Measurements from ENCODE around the gene TTR. TPM values are rescaled to one million over a fixed set of nuclear protein-coding genes. Genes with fewer than 3 reads are reported as not detected.
A peak's percentile ranks its signal among the peaks of the same experiment; 100 is the strongest.

Gene TTR
- total RNA-seq, 4 donors from 2014 or later = not detected

- no peak for ATAC-seq
- Histone ChIP-seq H3K27me3 (peaks cover 3% of the 10 kb centered on the region), H3K9me3 (no peaks in the 10 kb centered on the region), H3K4me1 (no peaks in the 10 kb centered on the region), H3K36me3 (no peaks in the 10 kb centered on the region), H3K4me3 (no peak overlapping the region), H3K27ac (no peak overlapping the region)
- TF ChIP-seq CTCF (IDR thresholded peaks at IDR 0.05) (no peak), POLR2AphosphoS5 (IDR thresholded peaks at IDR 0.05) (no peak), EP300 (IDR thresholded peaks at IDR 0.05) (no peak), POLR2A (IDR thresholded peaks at IDR 0.05) (no peak)
These were observed 11.6 kb downstream of the TTR start for GRCh38 chr18:31603315-31603714.

- 72 to 89% methylated on average over 2 of the region's 2 CpGs for WGBS, 2 donors (ENCODE audit: low coverage in 1 of 2)
- H3K4me1 ChIP-seq = no peaks in the 10 kb centered on the region
These were observed 14.6 kb downstream of the TTR start for GRCh38 chr18:31606265-31606664.

GRCh38 chr18:31607384-31607783, 15.7 kb downstream of the TTR start:
- Histone ChIP-seq H3K27ac (no peak overlapping the region), H3K4me3 (no peak overlapping the region), H3K27me3 (peaks cover 3% of the 10 kb centered on the region), H3K4me1 (no peaks in the 10 kb centered on the region), H3K9me3 (no peaks in the 10 kb centered on the region), H3K36me3 (no peaks in the 10 kb centered on the region)
- 47 to 58% methylated on average over 4 to 5 of the region's 5 CpGs for WGBS, 2 donors (ENCODE audit: low coverage in 1 of 2)
- no peak for TF ChIP-seq CTCF (IDR thresholded peaks at IDR 0.05)
- TF ChIP-seq POLR2A (IDR thresholded peaks at IDR 0.05) = no peak
- TF ChIP-seq POLR2AphosphoS5 (IDR thresholded peaks at IDR 0.05) = no peak
- no peak for TF ChIP-seq EP300 (IDR thresholded peaks at IDR 0.05)
- ATAC-seq = no peak

More at GRCh38 chr18:31606265-31606664, 14.6 kb downstream of the TTR start:
- Histone ChIP-seq H3K27me3 (peaks cover 3% of the 10 kb centered on the region), H3K36me3 (no peaks in the 10 kb centered on the region), H3K4me3 (no peak overlapping the region), H3K9me3 (no peaks in the 10 kb centered on the region), H3K27ac (no peak overlapping the region)
- ATAC-seq = no peak
- TF ChIP-seq CTCF (IDR thresholded peaks at IDR 0.05) = no peak
- no peak for TF ChIP-seq POLR2A (IDR thresholded peaks at IDR 0.05)
- TF ChIP-seq POLR2AphosphoS5 (IDR thresholded peaks at IDR 0.05) = no peak
- no peak for TF ChIP-seq EP300 (IDR thresholded peaks at IDR 0.05)

GRCh38 chr18:31609886-31610285, 18.2 kb downstream of the TTR start:
- 68 to 69% methylated on average over 2 of the region's 2 CpGs for WGBS, 2 donors (ENCODE audit: low coverage in 1 of 2)
- no peak for ATAC-seq
- Histone ChIP-seq H3K4me1 (no peaks in the 10 kb centered on the region), H3K4me3 (no peak overlapping the region), H3K27me3 (peaks cover 3% of the 10 kb centered on the region), H3K27ac (no peak overlapping the region), H3K9me3 (no peaks in the 10 kb centered on the region), H3K36me3 (no peaks in the 10 kb centered on the region)
- no peak for TF ChIP-seq CTCF (IDR thresholded peaks at IDR 0.05)
- TF ChIP-seq POLR2AphosphoS5 (IDR thresholded peaks at IDR 0.05) = no peak
- no peak for TF ChIP-seq EP300 (IDR thresholded peaks at IDR 0.05)
- TF ChIP-seq POLR2A (IDR thresholded peaks at IDR 0.05) = no peak

GRCh38 chr18:31610286-31611205, 18.9 kb downstream of the TTR start:
- Histone ChIP-seq H3K36me3 (no peaks in the 10 kb centered on the region), H3K4me1 (no peaks in the 10 kb centered on the region), H3K9me3 (no peaks in the 10 kb centered on the region), H3K27me3 (no peaks in the 10 kb centered on the region), H3K4me3 (no peak overlapping the region), H3K27ac (no peak overlapping the region)
- WGBS, 2 donors (ENCODE audit: low coverage in 1 of 2) = 22 to 40% methylated on average over 3 to 7 of the region's 8 CpGs
- ATAC-seq = no peak
- TF ChIP-seq EP300 (IDR thresholded peaks at IDR 0.05) (no peak), CTCF (IDR thresholded peaks at IDR 0.05) (peak in 1 of 4 experiments; percentile 22)
